ENCODE data around the gene RRM2.

RRM2 gene

GRCh38 chr2:10175441-10175840 lies 52.9 kb downstream of the RRM2 start:
- no peak for DNase-seq

- DNase-seq, result no peak
Measured at GRCh38 chr2:10178751-10179150, 56.2 kb downstream of the RRM2 start.

GRCh38 chr2:10179422-10179821 lies 56.9 kb downstream of the RRM2 start:
- DNase-seq, result no peak

GRCh38 chr2:10180229-10180628 lies 57.7 kb downstream of the RRM2 start:
- DNase-seq, result no peak

Data from stimulated activated CD4-positive, alpha-beta T cell treated with anti-CD3 and anti-CD28 coated beads, Interleukin-12 subunit alpha, Interleukin-12 subunit beta, amount 100 ng/mL, for 4 hours (primary cell).